ENCODE results near the gene PAQR9.

- TF ChIP-seq CTCF (IDR thresholded peaks at IDR 0.05) (no peak), POLR2A (IDR thresholded peaks at IDR 0.05) (no peak)
Measured at GRCh38 chr3:142990721-142991120, 27.2 kb upstream of the PAQR9 start.

Measured in lower leg skin (tissue), 3 donors.